Body of pancreas (tissue), 4 donors: ENCODE results near the gene KIFC3. TPM values are rescaled to one million over a fixed set of nuclear protein-coding genes. Genes with fewer than 3 reads are reported as not detected.

Experiments used
- ATAC-seq: fragments of 150-250 bp; one replicate; pipeline ENCODE4 v1.9.1; 2016
- DNase-seq, 4 donors: peaks; one replicate each; pipeline ENCODE4 v3.0.0-alpha.2; 2019
- H3K27ac ChIP-seq, 4 donors: fragments of 200-600 bp; sonication (generic); 1 replicate in 3 of 4; 2 replicates in 1 of 4; pipeline versions ENCODE4 v1.5.1 to v1.6.1; 2016 to 2019; ENCODE audit warnings: mild to moderate bottlenecking in 1 of 4, mixed read lengths in 1 of 4, moderate library complexity in 1 of 4
- H3K27me3 ChIP-seq, 2 donors: fragments of 200-600 bp; sonication (generic); one replicate each; pipeline ENCODE4 v1.6.0; 2016; ENCODE audit warnings: mild to moderate bottlenecking in 1 of 2
- H3K36me3 ChIP-seq, 2 donors: fragments of 200-600 bp; sonication (generic); replicated peaks in 1 of 2; 2 replicates each; pipeline ENCODE4 v1.5.1; 2016; ENCODE audit warnings: low read depth in 2 of 2; ENCODE audit not compliant: insufficient read depth in 1 of 2
- H3K4me1 ChIP-seq: fragments of 200-600 bp; sonication (generic); one replicate; pipeline ENCODE4 v1.6.0; 2016
- H3K4me3 ChIP-seq, 2 donors: fragments of 200-600 bp; sonication (generic); 1 replicate in 1 of 2; 2 replicates in 1 of 2; pipeline ENCODE4 v1.5.1; 2016 to 2019
- H3K9me3 ChIP-seq, 3 donors: fragments of 200-600 bp; sonication (generic); 1 replicate in 2 of 3; 2 replicates in 1 of 3; pipeline ENCODE4 v1.5.1; 2016
- POLR2A ChIP-seq, 3 donors: fragments of 450-650 bp; IDR thresholded peaks; one replicate each; pipeline ENCODE4 v1.6.1; 2016; ENCODE audit warnings: antibody characterized with exemption in 3 of 3, mild to moderate bottlenecking in 2 of 3
- WGBS, 2 donors: methylation state at CpG; one replicate each; pipeline ENCODE4 v1.1.5; 2017; 5-methylcytosine and 5-hydroxymethylcytosine counted together
- intact Hi-C: fragments of 100-400 bp; cut with DNase I; formaldehyde crosslinking; loops from one replicate; pipeline ENCODE4 v1.15.1; 2023
- total RNA-seq, 2 donors: library from RNA; depleted of rRNA; stranded (reverse); fragments of >200 nt; gene quantifications; one replicate each; pipeline ENCODE4 v1.1.0, GENCODE V29; 2016
- TF ChIP-seq, protein P1 (sequence below), 7 experiments: fragments of 450-650 bp in 4 of 7; fragments of 200-600 bp in 3 of 7; sonication (generic) in 3 of 7; IDR thresholded peaks; one replicate each; pipeline ENCODE4 v1.5.1; 2016 to 2019; ENCODE audit warnings: antibody characterized with exemption in 7 of 7

Gene KIFC3
- total RNA-seq, 2 donors from 2014 or later: 120 to 205 TPM

DNA sequence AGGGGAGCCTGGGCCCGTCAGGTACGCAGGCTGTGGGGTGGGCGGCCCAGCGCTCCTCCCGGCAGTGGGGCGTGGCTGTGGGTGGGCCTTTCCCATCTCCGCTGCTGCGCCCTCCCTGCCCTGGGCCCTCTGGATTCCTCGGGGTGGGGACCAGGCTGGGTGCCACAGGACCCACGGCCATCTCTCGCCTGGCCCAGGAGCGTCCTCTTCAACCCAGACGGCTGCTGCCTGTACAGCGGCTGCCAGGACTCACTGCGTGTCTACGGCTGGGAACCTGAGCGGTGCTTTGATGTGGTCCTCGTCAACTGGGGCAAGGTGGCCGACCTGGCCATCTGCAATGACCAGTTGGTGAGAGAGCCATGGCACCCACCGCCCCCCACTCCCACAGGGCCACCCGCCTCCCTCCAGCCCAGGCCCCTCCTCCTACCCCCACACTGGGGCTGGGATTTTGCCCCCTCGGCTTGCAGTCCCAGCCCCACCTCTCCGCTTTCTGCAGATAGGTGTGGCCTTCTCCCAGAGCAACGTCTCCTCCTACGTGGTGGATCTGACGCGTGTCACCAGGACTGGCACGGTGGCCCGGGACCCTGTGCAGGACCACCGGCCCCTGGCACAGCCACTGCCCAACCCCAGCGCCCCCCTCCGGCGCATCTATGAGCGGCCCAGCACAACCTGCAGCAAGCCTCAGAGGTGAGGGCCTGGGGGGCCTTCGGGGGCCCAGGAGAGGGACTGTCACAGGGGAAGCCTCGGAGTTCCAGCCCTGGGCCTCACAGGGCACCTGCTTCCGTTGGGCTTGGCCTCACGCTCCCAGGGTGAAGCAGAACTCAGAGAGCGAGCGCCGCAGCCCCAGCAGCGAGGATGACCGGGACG is 49.5 kb downstream of the KIFC3 start:
- peak in 1 of 4 donors; percentile 5 for DNase-seq
- WGBS, 2 donors: 85 to 90% methylated on average over 17 to 40 of the region's 44 CpGs
- peaks cover 0 to 2% of the 10 kb centered on the region in 2 donors for H3K36me3 ChIP-seq

DNA sequence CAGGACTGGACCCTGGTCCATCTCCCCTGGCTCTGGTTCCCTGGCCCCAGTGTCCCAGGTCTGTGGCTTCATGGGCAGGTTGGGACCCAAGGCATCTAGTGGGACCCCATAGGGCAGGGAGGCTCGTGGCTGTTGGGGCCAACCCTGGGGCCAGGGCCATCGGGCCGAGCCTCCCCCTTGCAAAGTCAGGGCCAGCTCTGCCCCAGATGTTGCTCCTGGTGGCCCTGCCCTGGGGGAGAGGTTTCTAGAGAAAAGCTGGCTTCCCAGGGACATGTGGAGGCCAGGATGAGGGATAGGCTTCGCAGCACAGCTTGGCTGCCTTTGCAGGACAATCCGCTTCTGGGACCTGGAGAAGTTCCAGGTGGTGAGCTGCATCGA is 50.1 kb downstream of the KIFC3 start:
- peaks cover 4% of the 10 kb centered on the region for H3K4me1 ChIP-seq
- intact Hi-C loops: loop anchor here (5.0 to 10.0 kb wide), 2 partner anchors 105 to 243 kb away; no protein-coding TSS in a partner anchor
- H3K27me3 ChIP-seq: no peaks in the 10 kb centered on the region
- no peaks in the 10 kb centered on the region for H3K9me3 ChIP-seq
- DNase-seq: no peak
- H3K4me3 ChIP-seq: no peak overlapping the region
- 79 to 90% methylated on average over 3 to 5 of the region's 6 CpGs for WGBS, 2 donors
- TF ChIP-seq, protein P1, sequence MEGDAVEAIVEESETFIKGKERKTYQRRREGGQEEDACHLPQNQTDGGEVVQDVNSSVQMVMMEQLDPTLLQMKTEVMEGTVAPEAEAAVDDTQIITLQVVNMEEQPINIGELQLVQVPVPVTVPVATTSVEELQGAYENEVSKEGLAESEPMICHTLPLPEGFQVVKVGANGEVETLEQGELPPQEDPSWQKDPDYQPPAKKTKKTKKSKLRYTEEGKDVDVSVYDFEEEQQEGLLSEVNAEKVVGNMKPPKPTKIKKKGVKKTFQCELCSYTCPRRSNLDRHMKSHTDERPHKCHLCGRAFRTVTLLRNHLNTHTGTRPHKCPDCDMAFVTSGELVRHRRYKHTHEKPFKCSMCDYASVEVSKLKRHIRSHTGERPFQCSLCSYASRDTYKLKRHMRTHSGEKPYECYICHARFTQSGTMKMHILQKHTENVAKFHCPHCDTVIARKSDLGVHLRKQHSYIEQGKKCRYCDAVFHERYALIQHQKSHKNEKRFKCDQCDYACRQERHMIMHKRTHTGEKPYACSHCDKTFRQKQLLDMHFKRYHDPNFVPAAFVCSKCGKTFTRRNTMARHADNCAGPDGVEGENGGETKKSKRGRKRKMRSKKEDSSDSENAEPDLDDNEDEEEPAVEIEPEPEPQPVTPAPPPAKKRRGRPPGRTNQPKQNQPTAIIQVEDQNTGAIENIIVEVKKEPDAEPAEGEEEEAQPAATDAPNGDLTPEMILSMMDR (IDR thresholded peaks at IDR 0.05): no peak
- TF ChIP-seq POLR2A (IDR thresholded peaks at IDR 0.05): no peak
- H3K27ac ChIP-seq: no peak overlapping the region
- peaks cover 0 to 2% of the 10 kb centered on the region in 2 donors for H3K36me3 ChIP-seq
- ATAC-seq: no peak

More for the DNA sequence above, 49.5 kb downstream of the KIFC3 start:
- Histone ChIP-seq H3K4me3 (no peak overlapping the region), H3K4me1 (peaks cover 8% of the 10 kb centered on the region), H3K27me3 (no peaks in the 10 kb centered on the region), H3K9me3 (no peaks in the 10 kb centered on the region), H3K27ac (no peak overlapping the region)
- no peak for ATAC-seq
- TF ChIP-seq, protein P1 (IDR thresholded peaks at IDR 0.05): no peak
- TF ChIP-seq POLR2A (IDR thresholded peaks at IDR 0.05): no peak
- intact Hi-C loops: loop anchor here (5.0 to 10.0 kb wide), 2 partner anchors 104 to 242 kb away; no protein-coding TSS in a partner anchor

- no peaks in the 10 kb centered on the region for H3K9me3 ChIP-seq
- no peaks in the 10 kb centered on the region for H3K27me3 ChIP-seq
- DNase-seq (no peak), ATAC-seq (no peak)
- TF ChIP-seq POLR2A (IDR thresholded peaks at IDR 0.05): no peak
- TF ChIP-seq, protein P1 (IDR thresholded peaks at IDR 0.05): no peak
- peaks cover 0 to 2% of the 10 kb centered on the region in 2 donors for H3K36me3 ChIP-seq
- no peak overlapping the region for H3K4me3 ChIP-seq
- intact Hi-C loops: loop anchor here (5.0 to 10.0 kb wide), 2 partner anchors 106 to 243 kb away; no protein-coding TSS in a partner anchor
- no peaks in the 10 kb centered on the region for H3K4me1 ChIP-seq
- no peak overlapping the region for H3K27ac ChIP-seq
- whole genome bisulfite sequencing, 2 donors: 91% methylated on average over 18 of the region's 26 CpGs; no CpG with 5 or more reads in 1 of the 2 donors
These were observed 50.6 kb downstream of the KIFC3 start for GRCh38 chr16:57751539-57752202.

- Histone ChIP-seq H3K36me3 (peaks cover 0 to 2% of the 10 kb centered on the region in 2 donors), H3K4me1 (no peaks in the 10 kb centered on the region), H3K4me3 (no peak overlapping the region), H3K9me3 (no peaks in the 10 kb centered on the region), H3K27me3 (no peaks in the 10 kb centered on the region), H3K27ac (no peak overlapping the region)
- DNase-seq (no peak), ATAC-seq (no peak)
- TF ChIP-seq, protein P1 (IDR thresholded peaks at IDR 0.05): no peak
- TF ChIP-seq POLR2A (IDR thresholded peaks at IDR 0.05): no peak
- 88% methylated on average over 23 to 24 of the region's 24 CpGs for WGBS, 2 donors
- intact Hi-C loops: loop anchor here (5.0 to 10.0 kb wide), 2 partner anchors 106 to 244 kb away; no protein-coding TSS in a partner anchor
These were observed 51.3 kb downstream of the KIFC3 start for GRCh38 chr16:57750796-57751538.
